SK-N-SH treated with all-trans-retinoic acid at 6 μM for 48 hours (cell line): ENCODE results near the gene EPHX1.

ENCODE experiments used
- ATAC-seq: fragments of 200-7000 bp; cut with Tn5 transposase; 3 replicates; pipeline ENCODE4 v1.9.1; 2020; ENCODE audit warnings: mild to moderate bottlenecking, moderate library complexity
- BACH2 ChIP-seq: fragments of 250-450 bp; sonication (Bioruptor Pico); IDR thresholded peaks from 2 replicates; pipeline ENCODE4 v1.9.0; 2021; ENCODE audit warnings: mild to moderate bottlenecking, borderline replicate concordance
- CREB5 ChIP-seq: fragments of 250-450 bp; sonication (Bioruptor Pico); IDR thresholded peaks from 2 replicates; pipeline ENCODE4 v1.5.1; 2020; ENCODE audit warnings: low read depth, mild to moderate bottlenecking, moderate library complexity
- CSDC2 ChIP-seq: fragments of 250-450 bp; sonication (Bioruptor Pico); IDR thresholded peaks from 2 replicates; pipeline ENCODE4 v1.5.0; 2020; ENCODE audit warnings: mild to moderate bottlenecking, moderate library complexity
- ESRRG ChIP-seq: fragments of 250-450 bp; sonication (Bioruptor Pico); IDR thresholded peaks from 2 replicates; pipeline ENCODE4 v1.6.1; 2021; ENCODE audit warnings: mild to moderate bottlenecking
- OSR1 ChIP-seq: fragments of 250-450 bp; sonication (Bioruptor Pico); IDR thresholded peaks from 2 replicates; pipeline ENCODE4 v1.8.0; 2022; ENCODE audit warnings: moderate library complexity, mild to moderate bottlenecking, inconsistent platforms
- PATZ1 ChIP-seq: fragments of 250-450 bp; sonication (Bioruptor Pico); IDR thresholded peaks from 2 replicates; pipeline ENCODE4 v1.8.0; 2020; ENCODE audit warnings: mild to moderate bottlenecking, moderate library complexity, borderline replicate concordance
- POU6F1 ChIP-seq: fragments of 250-450 bp; sonication (Bioruptor Pico); IDR thresholded peaks from 2 replicates; pipeline ENCODE4 v1.8.0; 2021; ENCODE audit warnings: low read depth, mild to moderate bottlenecking, moderate library complexity, borderline replicate concordance
- PPARA ChIP-seq: fragments of 250-450 bp; sonication (Bioruptor Pico); IDR thresholded peaks from 2 replicates; pipeline ENCODE4 v1.5.0; 2020; ENCODE audit warnings: mild to moderate bottlenecking, borderline replicate concordance
- RARB ChIP-seq: fragments of 250-450 bp; sonication (Bioruptor Pico); IDR thresholded peaks from 2 replicates; pipeline ENCODE4 v1.8.0; 2021; ENCODE audit warnings: mild to moderate bottlenecking, moderate library complexity
- SNAI2 ChIP-seq: fragments of 250-450 bp; sonication (Bioruptor Pico); IDR thresholded peaks from 2 replicates; pipeline ENCODE4 v1.5.0; 2020; ENCODE audit warnings: mild to moderate bottlenecking, moderate library complexity
- TCF4 ChIP-seq: fragments of 250-450 bp; sonication (Bioruptor Pico); IDR thresholded peaks from 2 replicates; pipeline ENCODE4 v1.8.0; 2021; ENCODE audit warnings: mild to moderate bottlenecking, moderate library complexity, borderline replicate concordance
- TOX ChIP-seq: fragments of 250-450 bp; sonication (Bioruptor Pico); IDR thresholded peaks from 2 replicates; pipeline ENCODE4 v1.8.0; 2021; ENCODE audit warnings: mild to moderate bottlenecking, moderate library complexity, borderline replicate concordance
- TSHZ2 ChIP-seq: fragments of 250-450 bp; sonication (Bioruptor Pico); IDR thresholded peaks from 2 replicates; pipeline ENCODE4 v1.5.0; 2020; ENCODE audit warnings: mild to moderate bottlenecking, moderate library complexity
- ZC3H10 ChIP-seq: fragments of 250-450 bp; sonication (Bioruptor Pico); IDR thresholded peaks from 2 replicates; pipeline ENCODE4 v1.5.1; 2021; ENCODE audit warnings: mild to moderate bottlenecking, moderate library complexity
- ZFP3 ChIP-seq: fragments of 250-450 bp; sonication (Bioruptor Pico); IDR thresholded peaks from 2 replicates; pipeline ENCODE4 v1.5.0; 2020; ENCODE audit warnings: mild to moderate bottlenecking, moderate library complexity
- ZFP30 ChIP-seq: fragments of 450-650 bp; formaldehyde crosslinking; IDR thresholded peaks from 2 replicates; pipeline ENCODE4 v1.5.0; 2022; ENCODE audit warnings: mild to moderate bottlenecking, moderate library complexity
- ZNF565 ChIP-seq: fragments of 450-650 bp; formaldehyde crosslinking; conservative IDR thresholded peaks from 2 replicates; pipeline ENCODE4 v1.5.0; 2020; ENCODE audit warnings: low read depth, mild to moderate bottlenecking, moderate library complexity
- ZNF70 ChIP-seq: fragments of 450-650 bp; formaldehyde crosslinking; IDR thresholded peaks from 2 replicates; pipeline ENCODE4 v1.5.0; 2020; ENCODE audit warnings: mild to moderate bottlenecking, moderate library complexity
- ZNF8 ChIP-seq: fragments of 450-650 bp; formaldehyde crosslinking; IDR thresholded peaks from 2 replicates; pipeline ENCODE4 v1.5.0; 2020; ENCODE audit warnings: mild to moderate bottlenecking, moderate library complexity

EPHX1 gene

DNA sequence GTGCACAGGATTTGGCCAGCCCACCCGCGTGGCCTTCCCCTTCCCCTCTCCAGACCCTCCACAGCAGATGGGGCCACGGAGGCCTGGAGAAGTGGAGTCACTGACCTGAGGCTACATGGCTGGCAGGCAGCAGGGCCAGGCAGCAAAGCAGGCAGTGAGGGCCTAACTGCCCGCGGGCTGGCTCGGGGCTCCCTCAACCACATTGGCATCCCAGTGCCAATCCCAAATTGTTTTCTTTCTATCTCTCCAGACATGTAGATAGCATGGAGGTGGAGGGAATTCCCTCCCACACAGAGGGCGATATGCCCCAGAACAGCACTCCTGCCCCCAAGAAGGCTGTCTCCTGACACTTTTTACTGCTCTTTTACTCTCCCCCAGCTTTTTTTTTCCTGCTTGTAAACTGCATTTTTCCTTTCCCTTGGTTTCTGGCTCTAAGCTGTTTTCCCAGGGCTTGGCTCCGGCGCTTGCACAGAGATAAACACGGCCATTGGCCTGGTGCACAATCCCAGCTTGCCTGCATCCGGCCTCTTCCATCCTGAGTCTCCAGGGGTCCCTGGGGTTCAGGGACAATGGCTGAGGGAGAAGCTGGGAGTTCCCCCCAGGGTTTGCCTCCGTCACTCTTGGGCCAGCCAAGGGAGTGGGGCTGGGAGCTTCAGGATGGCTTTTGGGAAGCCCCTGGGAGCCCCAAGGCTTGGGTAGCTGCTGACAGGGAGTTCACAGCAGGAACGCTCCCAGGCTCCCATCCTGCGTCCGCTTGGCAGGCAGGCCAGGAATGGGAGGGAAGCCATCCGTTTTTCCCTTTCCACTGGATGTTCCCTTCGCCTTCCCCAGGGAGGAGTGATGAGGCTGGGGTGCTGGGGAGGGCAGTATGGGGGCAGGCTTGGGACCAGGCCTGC, 7.0 kb downstream of the EPHX1 start:
- TF ChIP-seq ZNF70 (CRISPR knock-in tag) = no peak
- no peak for TF ChIP-seq POU6F1 (CRISPR knock-in tag)
- TF ChIP-seq TCF4 (CRISPR knock-in tag) = no peak
- no peak for TF ChIP-seq PPARA (CRISPR knock-in tag)
- no peak for TF ChIP-seq ZFP30
- no peak for TF ChIP-seq RARB (CRISPR knock-in tag)
- TF ChIP-seq CREB5 = no peak
- no peak for TF ChIP-seq PATZ1
- TF ChIP-seq ESRRG (CRISPR knock-in tag) = no peak
- TF ChIP-seq ZFP3 (CRISPR knock-in tag) = no peak
- TF ChIP-seq ZNF8 = no peak
- TF ChIP-seq TOX = no peak
- no peak for TF ChIP-seq ZC3H10
- no peak for TF ChIP-seq TSHZ2 (CRISPR knock-in tag)
- TF ChIP-seq, all 23 proteins: peak for 0
- ATAC-seq = peak; percentile 9; the same call in 2 of the 3 replicates

DNA sequence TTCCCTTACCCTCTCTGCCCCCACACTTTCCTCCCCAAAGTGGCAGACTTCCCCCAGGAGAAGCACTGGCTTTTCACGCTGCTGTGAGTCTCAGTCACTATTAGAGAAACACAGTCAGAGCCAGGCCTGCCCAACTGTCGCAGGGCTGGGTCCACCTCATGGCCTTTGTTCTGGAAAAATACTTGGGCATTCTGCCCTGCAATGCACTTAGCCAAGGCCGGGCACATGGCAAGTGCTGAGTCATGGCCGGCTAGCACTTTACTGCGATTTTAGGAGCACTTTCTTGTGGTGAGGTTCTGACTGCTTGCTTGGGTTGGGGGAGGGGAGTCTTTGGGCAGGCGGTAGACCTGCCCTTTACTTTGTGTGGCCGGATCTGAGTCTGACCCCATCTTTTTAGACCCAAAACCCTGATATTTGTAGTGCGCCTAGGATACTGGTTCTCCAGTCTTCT, 7.7 kb downstream of the EPHX1 start:
- ATAC-seq = peak; percentile 86
- TF ChIP-seq CSDC2 (CRISPR knock-in tag) = 0 out of 2 replicates have a peak, but pooled peaks have one; percentile 65
- TF ChIP-seq BACH2 = no peak
- no peak for TF ChIP-seq ZNF565
- TF ChIP-seq OSR1 = peak; percentile 90
- TF ChIP-seq ZFP3 (CRISPR knock-in tag) = peak; percentile 54
- TF ChIP-seq ZC3H10 = 0 out of 2 replicates have a peak, but pooled peaks have one; percentile 45
- TF ChIP-seq TSHZ2 (CRISPR knock-in tag) = no peak
- peak; percentile 42; the same call in 1 of the 2 replicates for TF ChIP-seq POU6F1 (CRISPR knock-in tag)
- 0 out of 2 replicates have a peak, but pooled peaks have one; percentile 46 for TF ChIP-seq PATZ1
- 0 out of 2 replicates have a peak, but pooled peaks have one; percentile 54 for TF ChIP-seq SNAI2
- TF ChIP-seq TOX = peak; percentile 49; the same call in 1 of the 2 replicates
